ENCODE data around the gene CCL14. TPM values are rescaled to one million over a fixed set of nuclear protein-coding genes. Genes with fewer than 3 reads are reported as not detected.

CCL14 gene
- total RNA-seq, 1 donor from 2014 or later: not detected

DNA sequence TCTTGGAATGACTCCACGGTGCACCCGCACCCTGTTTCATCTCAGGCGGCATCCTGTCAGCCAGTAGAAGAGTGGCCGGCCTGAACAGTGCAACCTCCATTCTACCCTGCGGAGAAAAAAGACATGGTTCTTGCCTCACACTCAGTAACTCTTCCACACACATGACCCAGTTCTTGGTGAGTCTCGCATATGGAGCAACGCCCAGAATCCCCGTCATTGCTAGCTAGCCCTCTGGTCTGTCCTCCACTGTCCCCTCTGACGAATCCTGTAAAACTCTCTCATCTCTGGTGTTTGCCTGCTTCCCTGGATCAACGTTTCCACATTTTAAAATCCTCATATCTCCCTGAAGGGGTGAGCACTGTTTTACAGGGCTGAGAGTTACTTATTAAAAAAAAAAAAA lies 51.8 kb downstream of the CCL14 start:
- Histone ChIP-seq H3K27me3 (ENCODE audit: control insufficient read depth, insufficient read depth, low read length) (no peaks in the 10 kb centered on the region), H3K4me3 (ENCODE audit: low read depth, low read length) (no peak overlapping the region), H3K36me3 (ENCODE audit: control insufficient read depth, insufficient read depth, low read length) (no peaks in the 10 kb centered on the region)
- DNase-seq (ENCODE audit: low read depth): no peak
- TF ChIP-seq, protein P1, sequence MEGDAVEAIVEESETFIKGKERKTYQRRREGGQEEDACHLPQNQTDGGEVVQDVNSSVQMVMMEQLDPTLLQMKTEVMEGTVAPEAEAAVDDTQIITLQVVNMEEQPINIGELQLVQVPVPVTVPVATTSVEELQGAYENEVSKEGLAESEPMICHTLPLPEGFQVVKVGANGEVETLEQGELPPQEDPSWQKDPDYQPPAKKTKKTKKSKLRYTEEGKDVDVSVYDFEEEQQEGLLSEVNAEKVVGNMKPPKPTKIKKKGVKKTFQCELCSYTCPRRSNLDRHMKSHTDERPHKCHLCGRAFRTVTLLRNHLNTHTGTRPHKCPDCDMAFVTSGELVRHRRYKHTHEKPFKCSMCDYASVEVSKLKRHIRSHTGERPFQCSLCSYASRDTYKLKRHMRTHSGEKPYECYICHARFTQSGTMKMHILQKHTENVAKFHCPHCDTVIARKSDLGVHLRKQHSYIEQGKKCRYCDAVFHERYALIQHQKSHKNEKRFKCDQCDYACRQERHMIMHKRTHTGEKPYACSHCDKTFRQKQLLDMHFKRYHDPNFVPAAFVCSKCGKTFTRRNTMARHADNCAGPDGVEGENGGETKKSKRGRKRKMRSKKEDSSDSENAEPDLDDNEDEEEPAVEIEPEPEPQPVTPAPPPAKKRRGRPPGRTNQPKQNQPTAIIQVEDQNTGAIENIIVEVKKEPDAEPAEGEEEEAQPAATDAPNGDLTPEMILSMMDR (IDR thresholded peaks at IDR 0.05; ENCODE audit: insufficient read depth, low read length, poor library complexity, severe bottlenecking): no peak

Other genes with a start within 250 kb of the CCL14 start
- not detected in 2 replicates for gene GAS2L2, start 233.5 kb downstream of the CCL14 start, total RNA-seq
- not detected in 2 replicates for gene C17orf50, start 225.8 kb downstream of the CCL14 start, total RNA-seq
- gene MMP28, start 191.1 kb downstream of the CCL14 start, total RNA-seq: 0.17 TPM in 1 of 2 replicates, not detected in the other
- gene TAF15, start 177.2 kb downstream of the CCL14 start, total RNA-seq: 21.2 and 36.1 TPM in 2 replicates
- gene HEATR9, start 117.8 kb downstream of the CCL14 start, total RNA-seq: not detected in 2 replicates
- gene CCL5, start 106.4 kb downstream of the CCL14 start, total RNA-seq: not detected in 2 replicates
- not detected in 2 replicates for gene RDM1, start 56.0 kb downstream of the CCL14 start, total RNA-seq
- gene LYZL6, start 43.0 kb downstream of the CCL14 start, total RNA-seq: not detected in 2 replicates
- not detected in 2 replicates for gene CCL16, start 5.2 kb downstream of the CCL14 start, total RNA-seq
- not detected in 2 replicates for gene CCL15, start 14.8 kb upstream of the CCL14 start, total RNA-seq
- gene CCL23, start 31.2 kb upstream of the CCL14 start, total RNA-seq: not detected in 2 replicates
- gene CCL18, start 77.5 kb upstream of the CCL14 start, total RNA-seq: not detected in 2 replicates
- 0.71 and 1.3 TPM in 2 replicates for gene CCL3, start 103.4 kb upstream of the CCL14 start, total RNA-seq
- 0.27 TPM in 1 of 2 replicates, not detected in the other for gene CCL4, start 117.1 kb upstream of the CCL14 start, total RNA-seq
- gene TBC1D3B, start 189.9 kb upstream of the CCL14 start, total RNA-seq: 6.3 TPM in 1 of 2 replicates, not detected in the other
- gene CCL3L1, start 210.0 kb upstream of the CCL14 start, total RNA-seq: not detected in 2 replicates
- gene CCL4L2, start 224.3 kb upstream of the CCL14 start, total RNA-seq: not detected in 2 replicates